ENCODE measurements around the gene PBLD. TPM values are rescaled to one million over a fixed set of nuclear protein-coding genes. Genes with fewer than 3 reads are reported as not detected.
"Not testable (repeated sequence)": the region's sequence is repeated elsewhere in the genome, so short reads cannot be mapped to it uniquely, and the experiment has no call there.

Gene PBLD
- total RNA-seq, 8 experiments from 2014 or later, result 2.7 to 14.3 (median 5.9) TPM

- ATAC-seq (replicated peaks in 6 of 8), result peak; percentile 1 to 27 (median 14)
- Histone ChIP-seq H3K4me3 (peak overlapping the region in 1 of 5 donors; percentile 9), H3K4me1 (replicated peaks in 1 of 2) (peaks cover 20 to 23% of the 10 kb centered on the region in 2 donors), H3K27ac (peak overlapping the region; percentile 52 to 54)
- WGBS, 10 experiments, result 0 to 35% (median 12%) methylated on average over 3 to 4 of the region's 4 CpGs
- in situ Hi-C loops (cut with MboI; ENCODE audit: low pct_unique_long_range_greater_than_20kb in 2 of 9, low sequenced_read_pairs in 9 of 9, unreplicated experiment in 9 of 9), result loop anchor here in 2 of 9 experiments (25.0 kb wide), 1 partner anchor 466 kb away; no protein-coding TSS in a partner anchor
Observed at GRCh38 chr10:68327889-68328786, 4.6 kb downstream of the PBLD start.

DNA sequence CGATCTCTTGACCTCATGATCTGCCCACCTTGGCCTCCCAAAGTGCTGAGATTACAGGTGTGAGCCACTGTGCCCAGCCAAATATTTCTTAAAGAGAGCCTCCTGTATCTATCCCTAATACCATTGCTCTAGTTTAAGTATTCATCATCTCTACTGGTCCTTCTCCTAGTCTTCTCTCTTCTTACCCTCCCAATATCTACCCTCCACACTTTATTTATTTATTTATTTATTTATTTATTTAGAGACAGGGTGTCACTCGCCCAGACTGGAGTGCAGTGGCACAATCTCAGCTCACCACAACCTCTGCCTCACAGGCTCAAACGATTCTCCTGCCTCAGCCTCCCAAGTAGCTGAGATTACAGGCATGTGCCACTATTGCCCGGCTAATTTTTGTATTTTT, 8.3 kb downstream of the PBLD start:
- in situ Hi-C loops (cut with MboI; ENCODE audit: low pct_unique_long_range_greater_than_20kb in 2 of 9, low sequenced_read_pairs in 9 of 9, unreplicated experiment in 9 of 9), result loop anchor here in 2 of 9 experiments (25.0 kb wide), 2 partner anchors 237 to 462 kb away; partner anchors contain the start of gene HERC4 (in 2 of the 2)
- H3K27ac ChIP-seq; H3K4me3 ChIP-seq; ATAC-seq (replicated peaks in 6 of 8): not testable (repeated sequence)
- 53 to 100% (median 90%) methylated on average over 1 to 4 of the region's 4 CpGs; no CpG with 5 or more reads in 3 of the 10 experiments for WGBS, 10 experiments
- H3K4me1 ChIP-seq (replicated peaks in 1 of 2), result peaks cover 14 to 15% of the 10 kb centered on the region in 2 donors

DNA sequence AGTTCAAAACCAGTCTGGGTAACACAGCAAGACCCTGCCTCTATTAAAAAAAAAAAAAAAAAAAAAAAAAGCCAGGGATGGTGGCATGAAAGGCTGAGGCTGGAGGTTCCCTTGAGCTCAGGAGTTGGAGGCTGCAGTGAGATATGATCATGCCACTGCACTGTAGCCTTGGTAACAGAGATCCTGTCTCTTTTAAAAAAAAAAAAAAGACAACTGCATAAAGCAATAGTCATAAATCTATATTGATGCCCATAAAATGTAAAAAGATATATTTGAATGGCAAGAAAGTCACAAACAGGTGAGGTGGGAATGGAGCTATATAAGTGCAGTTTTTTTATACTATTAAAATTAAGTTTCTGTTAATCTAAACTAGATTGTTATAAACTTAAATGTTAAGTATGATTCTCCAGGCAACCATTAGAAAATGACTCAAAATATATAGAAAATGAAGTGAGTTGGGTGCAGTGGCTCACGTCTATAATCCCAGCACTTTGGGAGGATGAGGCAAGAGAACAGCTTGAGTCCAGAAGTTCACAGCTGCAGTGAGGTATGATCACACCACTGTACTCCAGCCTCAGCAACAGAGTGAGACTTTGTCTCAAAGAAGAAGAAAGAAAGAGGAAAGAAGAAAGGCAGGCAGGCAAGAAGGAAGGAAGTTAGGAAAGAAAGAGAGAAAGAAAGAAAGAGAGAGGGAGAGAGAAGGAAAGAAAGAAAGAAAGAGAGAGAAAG, 14.2 kb downstream of the PBLD start:
- no peak overlapping the region for H3K27ac ChIP-seq
- in situ Hi-C loops (cut with MboI; ENCODE audit: low pct_unique_long_range_greater_than_20kb in 2 of 9, low sequenced_read_pairs in 9 of 9, unreplicated experiment in 9 of 9), result loop anchor here in 2 of 9 experiments (25.0 kb wide), 2 partner anchors 231 to 456 kb away; partner anchors contain the start of gene HERC4 (in 2 of the 2)
- 52 to 100% (median 89%) methylated on average over 1 of the region's 1 CpG; no CpG with 5 or more reads in 3 of the 10 experiments for WGBS, 10 experiments

DNA sequence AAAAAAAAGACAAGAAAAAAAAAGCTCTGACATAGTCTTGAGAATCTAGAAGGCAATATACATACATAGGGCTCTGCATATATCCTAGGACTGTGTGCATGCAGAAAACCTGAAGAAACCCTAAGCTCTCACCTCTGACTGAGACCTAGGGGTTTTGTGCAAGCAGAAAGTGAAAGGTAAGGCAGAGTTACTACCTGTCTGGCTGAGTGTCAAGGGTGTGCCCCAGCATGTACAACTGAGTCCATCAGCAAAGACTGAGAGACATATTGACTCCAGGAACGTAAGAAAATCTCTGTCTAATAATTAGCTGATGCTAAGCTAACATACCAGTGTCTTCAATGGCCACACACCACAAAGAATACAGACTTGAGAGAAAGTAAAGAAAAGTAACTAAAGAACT, 17.1 kb downstream of the PBLD start:
- 33 to 100% (median 83%) methylated on average over 1 of the region's 1 CpG; no CpG with 5 or more reads in 4 of the 10 experiments for WGBS, 10 experiments
- Histone ChIP-seq H3K4me1 (replicated peaks in 1 of 2) (no peaks in the 10 kb centered on the region), H3K27ac (no peak overlapping the region), H3K4me3 (no peak overlapping the region)
- ATAC-seq (replicated peaks in 6 of 8), result no peak
- in situ Hi-C loops (cut with MboI; ENCODE audit: low pct_unique_long_range_greater_than_20kb in 2 of 9, low sequenced_read_pairs in 9 of 9, unreplicated experiment in 9 of 9), result loop anchor here in 2 of 9 experiments (25.0 kb wide), 2 partner anchors 228 to 453 kb away; partner anchors contain the start of gene HERC4 (in 2 of the 2)

More for the DNA sequence above, 14.2 kb downstream of the PBLD start:
- ATAC-seq (replicated peaks in 6 of 8), result no peak
- Histone ChIP-seq H3K4me3 (no peak overlapping the region), H3K4me1 (replicated peaks in 1 of 2) (no peaks in the 10 kb centered on the region)

GRCh38 chr10:68314930-68315329, 17.8 kb downstream of the PBLD start:
- H3K4me3 ChIP-seq; ATAC-seq (replicated peaks in 6 of 8); H3K4me1 ChIP-seq (replicated peaks in 1 of 2); H3K27ac ChIP-seq: not testable (repeated sequence)
- 85 to 100% methylated on average over 2 to 6 of the region's 6 CpGs; no CpG with 5 or more reads in 8 of the 10 experiments for WGBS, 10 experiments
- in situ Hi-C loops (cut with MboI; ENCODE audit: low pct_unique_long_range_greater_than_20kb in 2 of 9, low sequenced_read_pairs in 9 of 9, unreplicated experiment in 9 of 9), result loop anchor here in 2 of 9 experiments (25.0 kb wide), 2 partner anchors 228 to 453 kb away; partner anchors contain the start of gene HERC4 (in 2 of the 2)

- in situ Hi-C loops (cut with MboI; ENCODE audit: low pct_unique_long_range_greater_than_20kb in 2 of 9, low sequenced_read_pairs in 9 of 9, unreplicated experiment in 9 of 9), result loop anchor here in 2 of 9 experiments (25.0 kb wide), 2 partner anchors 223 to 448 kb away; partner anchors contain the start of gene HERC4 (in 2 of the 2)
- ATAC-seq (replicated peaks in 6 of 8), result peak in 3 of 8 experiments; percentile 55 to 92 (median 77)
- Histone ChIP-seq H3K4me1 (replicated peaks in 1 of 2) (no peaks in the 10 kb centered on the region), H3K4me3 (no peak overlapping the region), H3K27ac (no peak overlapping the region)
Observed at GRCh38 chr10:68310531-68310930, 22.2 kb downstream of the PBLD start.

- Histone ChIP-seq H3K27ac (no peak overlapping the region), H3K4me1 (replicated peaks in 1 of 2) (no peaks in the 10 kb centered on the region), H3K4me3 (no peak overlapping the region)
- no peak for ATAC-seq (replicated peaks in 6 of 8)
- in situ Hi-C loops (cut with MboI; ENCODE audit: low pct_unique_long_range_greater_than_20kb in 2 of 9, low sequenced_read_pairs in 9 of 9, unreplicated experiment in 9 of 9), result loop anchor here in 2 of 9 experiments (10.0 to 25.0 kb wide), 3 partner anchors 91 to 444 kb away; partner anchors contain the start of gene HERC4 (in 2 of the 2)
- 0 to 50% (median 4%) methylated on average over 1 of the region's 1 CpG for WGBS, 10 experiments
Observed at GRCh38 chr10:68305854-68306253, 26.9 kb downstream of the PBLD start.

GRCh38 chr10:68303849-68304412, 28.8 kb downstream of the PBLD start:
- no peak overlapping the region for H3K27ac ChIP-seq
- in situ Hi-C loops (cut with MboI; ENCODE audit: low pct_unique_long_range_greater_than_20kb in 2 of 9, low sequenced_read_pairs in 9 of 9, unreplicated experiment in 9 of 9), result loop anchor here in 2 of 9 experiments (10.0 to 25.0 kb wide), 3 partner anchors 89 to 442 kb away; partner anchors contain the start of gene HERC4 (in 2 of the 2)
- no peak overlapping the region for H3K4me3 ChIP-seq
- 62 to 89% (median 77%) methylated on average over 2 to 7 of the region's 7 CpGs; no CpG with 5 or more reads in 1 of the 10 experiments for WGBS, 10 experiments
- H3K4me1 ChIP-seq (replicated peaks in 1 of 2), result no peaks in the 10 kb centered on the region
- ATAC-seq (replicated peaks in 6 of 8), result no peak

- no peaks in the 10 kb centered on the region for H3K4me1 ChIP-seq (replicated peaks in 1 of 2)
- H3K27ac ChIP-seq, result no peak overlapping the region
- ATAC-seq (replicated peaks in 6 of 8), result no peak
- WGBS, 10 experiments, result 40 to 100% (median 73%) methylated on average over 2 to 5 of the region's 5 CpGs
- no peak overlapping the region for H3K4me3 ChIP-seq
- in situ Hi-C loops (cut with MboI; ENCODE audit: low pct_unique_long_range_greater_than_20kb in 2 of 9, low sequenced_read_pairs in 9 of 9, unreplicated experiment in 9 of 9), result loop anchor here in 2 of 9 experiments (10.0 to 25.0 kb wide), 3 partner anchors 88 to 441 kb away; partner anchors contain the start of gene HERC4 (in 2 of the 2)
Observed at GRCh38 chr10:68302871-68303270, 29.9 kb downstream of the PBLD start.

DNA sequence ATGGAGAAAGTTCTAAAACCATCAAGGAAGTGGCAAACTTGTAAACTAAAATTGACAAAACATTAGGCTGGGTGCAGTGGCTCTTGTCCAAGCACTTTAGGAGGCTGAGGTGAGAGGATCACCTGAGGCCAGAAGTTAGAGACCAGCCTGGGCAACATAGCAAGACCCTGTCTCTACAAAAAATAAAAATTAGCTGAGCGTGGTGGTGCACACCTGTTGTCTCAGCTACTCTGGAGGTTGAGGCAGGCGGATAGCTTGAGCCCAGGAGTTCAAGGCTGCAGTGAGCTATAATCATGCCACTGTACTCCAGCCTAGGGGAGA, 30.3 kb downstream of the PBLD start:
- H3K27ac ChIP-seq, result no peak overlapping the region
- WGBS, 10 experiments, result 0 to 100% (median 40%) methylated on average over 1 to 2 of the region's 2 CpGs; no CpG with 5 or more reads in 3 of the 10 experiments
- in situ Hi-C loops (cut with MboI; ENCODE audit: low pct_unique_long_range_greater_than_20kb in 2 of 9, low sequenced_read_pairs in 9 of 9, unreplicated experiment in 9 of 9), result loop anchor here in 2 of 9 experiments (10.0 to 25.0 kb wide), 3 partner anchors 88 to 440 kb away; partner anchors contain the start of gene HERC4 (in 2 of the 2)
- no peak overlapping the region for H3K4me3 ChIP-seq
- ATAC-seq (replicated peaks in 6 of 8), result peak in 1 of 8 experiments; percentile 23
- no peaks in the 10 kb centered on the region for H3K4me1 ChIP-seq (replicated peaks in 1 of 2)

- 10 to 83% (median 60%) methylated on average over 2 to 6 of the region's 6 CpGs; no CpG with 5 or more reads in 1 of the 10 experiments for WGBS, 10 experiments
- no peak overlapping the region for H3K4me3 ChIP-seq
- ATAC-seq (replicated peaks in 6 of 8), result peak in 4 of 8 experiments; percentile 35 to 87 (median 78)
- no peaks in the 10 kb centered on the region for H3K4me1 ChIP-seq (replicated peaks in 1 of 2)
- in situ Hi-C loops (cut with MboI; ENCODE audit: low pct_unique_long_range_greater_than_20kb in 2 of 9, low sequenced_read_pairs in 9 of 9, unreplicated experiment in 9 of 9), result loop anchor here in 2 of 9 experiments (10.0 to 25.0 kb wide), 3 partner anchors 87 to 440 kb away; partner anchors contain the start of gene HERC4 (in 2 of the 2)
- H3K27ac ChIP-seq, result no peak overlapping the region
Observed at GRCh38 chr10:68301790-68302502, 30.8 kb downstream of the PBLD start.

Data from motor neuron (in vitro differentiated cells).